Breast epithelium (tissue), 4 donors: ENCODE results near the gene TLK1. TPM values are rescaled to one million over a fixed set of nuclear protein-coding genes. Genes with fewer than 3 reads are reported as not detected.

Experiments
- DNase-seq, 2 donors: peaks; one replicate each; pipeline ENCODE4 v3.0.0-alpha.2; 2019; ENCODE audit warnings: low spot score in 2 of 2
- H3K27ac ChIP-seq, 2 donors: fragments of 200-600 bp; sonication (generic) in 1 of 2; one replicate each; pipeline ENCODE4 v1.5.1; 2016 to 2019; ENCODE audit warnings: mild to moderate bottlenecking in 1 of 2
- H3K27me3 ChIP-seq, 2 donors: fragments of 200-600 bp; sonication (generic) in 1 of 2; one replicate each; pipeline versions ENCODE4 v1.5.1 to v1.6.0; 2017 to 2019; ENCODE audit warnings: control low read depth in 1 of 2, mild to moderate bottlenecking in 1 of 2
- H3K36me3 ChIP-seq: fragments of 200-600 bp; one replicate; pipeline ENCODE4 v1.5.1; 2019
- H3K4me1 ChIP-seq, 2 donors: fragments of 200-600 bp; sonication (generic); one replicate each; pipeline ENCODE4 v1.5.1; 2016 to 2019; ENCODE audit warnings: control low read depth in 1 of 2
- H3K4me3 ChIP-seq, 3 donors: fragments of 200-600 bp; sonication (generic); 1 replicate in 2 of 3; 2 replicates in 1 of 3; pipeline ENCODE4 v1.5.1; 2016 to 2019; ENCODE audit warnings: mild to moderate bottlenecking in 3 of 3, moderate library complexity in 2 of 3
- H3K9me3 ChIP-seq, 2 donors: fragments of 200-600 bp; sonication (generic) in 1 of 2; one replicate each; pipeline ENCODE4 v1.5.1; 2016 to 2019; ENCODE audit warnings: control low read depth in 1 of 2
- CTCF ChIP-seq, 3 donors: fragments of 450-650 bp; IDR thresholded peaks; one replicate each; pipeline ENCODE4 v1.5.1; 2016 to 2017; ENCODE audit warnings: antibody characterized with exemption in 3 of 3, mild to moderate bottlenecking in 3 of 3, moderate library complexity in 3 of 3
- POLR2A ChIP-seq: fragments of 450-650 bp; IDR thresholded peaks from one replicate; pipeline ENCODE4 v1.6.1; 2016; ENCODE audit warnings: antibody characterized with exemption, mild to moderate bottlenecking, moderate library complexity
- POLR2AphosphoS5 ChIP-seq, 3 donors: sonication (generic); formaldehyde crosslinking; IDR thresholded peaks; one replicate each; pipeline ENCODE4 v1.6.1; 2017; ENCODE audit warnings: antibody characterized with exemption in 3 of 3
- intact Hi-C: fragments of 100-400 bp; cut with DNase I; formaldehyde crosslinking; loops from one replicate; pipeline ENCODE4 v1.15.1; 2023; ENCODE audit warnings: low total_unique reads
- total RNA-seq, 3 donors: library from RNA; depleted of rRNA; stranded (reverse); fragments of >200 nt; gene quantifications; one replicate each; pipeline ENCODE4 v1.1.0, GENCODE V29; 2016

The TLK1 gene
- total RNA-seq, 3 donors from 2014 or later = 34.1 to 45.7 (median 40.6) TPM

GRCh38 chr2:171205551-171205950 is 44.9 kb upstream of the TLK1 start:
- H3K4me3 ChIP-seq = no peak overlapping the region
- TF ChIP-seq POLR2AphosphoS5 (IDR thresholded peaks at IDR 0.05) = no peak
- no peak for TF ChIP-seq CTCF (IDR thresholded peaks at IDR 0.05)
- TF ChIP-seq POLR2A = no peak
- no peaks in the 10 kb centered on the region for H3K9me3 ChIP-seq
- no peaks in the 10 kb centered on the region for H3K4me1 ChIP-seq
- intact Hi-C loops = no loop called here
- no peak overlapping the region for H3K27ac ChIP-seq
- DNase-seq = no peak
- no peaks in the 10 kb centered on the region for H3K27me3 ChIP-seq
- H3K36me3 ChIP-seq = no peaks in the 10 kb centered on the region

GRCh38 chr2:171201767-171202166 is 41.1 kb upstream of the TLK1 start:
- no peaks in the 10 kb centered on the region for H3K36me3 ChIP-seq
- no peak for DNase-seq
- H3K27ac ChIP-seq = no peak overlapping the region
- H3K4me1 ChIP-seq = no peaks in the 10 kb centered on the region
- no peaks in the 10 kb centered on the region for H3K9me3 ChIP-seq
- H3K27me3 ChIP-seq = no peaks in the 10 kb centered on the region
- intact Hi-C loops = no loop called here
- TF ChIP-seq CTCF (IDR thresholded peaks at IDR 0.05) (no peak), POLR2A (no peak), POLR2AphosphoS5 (IDR thresholded peaks at IDR 0.05) (no peak)
- H3K4me3 ChIP-seq = no peak overlapping the region

- Histone ChIP-seq H3K36me3 (no peaks in the 10 kb centered on the region), H3K4me1 (no peaks in the 10 kb centered on the region), H3K9me3 (no peaks in the 10 kb centered on the region), H3K27me3 (no peaks in the 10 kb centered on the region), H3K4me3 (no peak overlapping the region), H3K27ac (no peak overlapping the region)
- intact Hi-C loops = no loop called here
- TF ChIP-seq POLR2A = no peak
- no peak for TF ChIP-seq POLR2AphosphoS5 (IDR thresholded peaks at IDR 0.05)
- no peak for TF ChIP-seq CTCF (IDR thresholded peaks at IDR 0.05)
- DNase-seq = no peak
Observed at GRCh38 chr2:171201271-171201670, 40.6 kb upstream of the TLK1 start.

GRCh38 chr2:171200469-171200868 is 39.8 kb upstream of the TLK1 start:
- H3K4me1 ChIP-seq = no peaks in the 10 kb centered on the region
- H3K9me3 ChIP-seq = no peaks in the 10 kb centered on the region
- H3K27ac ChIP-seq = no peak overlapping the region
- no peaks in the 10 kb centered on the region for H3K27me3 ChIP-seq
- TF ChIP-seq CTCF (IDR thresholded peaks at IDR 0.05) (no peak), POLR2AphosphoS5 (IDR thresholded peaks at IDR 0.05) (no peak), POLR2A (no peak)
- no peaks in the 10 kb centered on the region for H3K36me3 ChIP-seq
- intact Hi-C loops = no loop called here
- no peak for DNase-seq
- H3K4me3 ChIP-seq = no peak overlapping the region

- Histone ChIP-seq H3K9me3 (no peaks in the 10 kb centered on the region), H3K27me3 (no peaks in the 10 kb centered on the region), H3K27ac (no peak overlapping the region), H3K4me1 (no peaks in the 10 kb centered on the region), H3K4me3 (no peak overlapping the region), H3K36me3 (no peaks in the 10 kb centered on the region)
- no peak for TF ChIP-seq POLR2A
- TF ChIP-seq POLR2AphosphoS5 (IDR thresholded peaks at IDR 0.05) = no peak
- TF ChIP-seq CTCF (IDR thresholded peaks at IDR 0.05) = no peak
- intact Hi-C loops = no loop called here
- no peak for DNase-seq
Observed at GRCh38 chr2:171191021-171191420, 30.3 kb upstream of the TLK1 start.
